Natural killer cell (primary cell): Measurements from ENCODE around the gene LGR6. TPM values are rescaled to one million over a fixed set of nuclear protein-coding genes. Genes with fewer than 3 reads are reported as not detected.

Source experiments
- ATAC-seq, 3 donors: fragments of 150-1000 bp in 2 of 3; fragments of 200-7000 bp in 1 of 3; cut with Tn5 transposase; 1 replicate in 1 of 3; 2 replicates in 2 of 3; pipeline ENCODE4 v1.10.0; 2021; ENCODE audit warnings: mild to moderate bottlenecking in 2 of 3, moderate library complexity in 2 of 3
- DNase-seq, 2 donors: peaks; one replicate each; pipeline versions ENCODE4 v3.0.0 to v3.0.0-alpha.2; 2013 to 2021; ENCODE audit warnings: mixed read lengths in 1 of 2
- H3K27ac ChIP-seq: one replicate; pipeline ENCODE4 v1.5.1; 2013; ENCODE audit warnings: mild to moderate bottlenecking, low read length
- H3K27me3 ChIP-seq: one replicate; pipeline ENCODE4 v1.6.1; 2013; ENCODE audit warnings: low read length; ENCODE audit not compliant: control insufficient read depth, insufficient read depth
- H3K36me3 ChIP-seq: one replicate; pipeline ENCODE4 v1.6.1; 2013; ENCODE audit warnings: low read length; ENCODE audit not compliant: control insufficient read depth, insufficient read depth
- H3K4me1 ChIP-seq: one replicate; pipeline ENCODE4 v1.6.1; 2013; ENCODE audit warnings: low read length; ENCODE audit not compliant: control insufficient read depth, insufficient read depth
- H3K4me3 ChIP-seq: one replicate; pipeline ENCODE4 v1.5.1; 2013; ENCODE audit warnings: low read length
- H3K9me3 ChIP-seq: one replicate; pipeline ENCODE4 v1.6.1; 2013; ENCODE audit warnings: low read length; ENCODE audit not compliant: control insufficient read depth, insufficient read depth
- H3K27ac Mint-ChIP-seq, 2 donors: one replicate each; pipeline ENCODE4 v1.8.0; 2022; ENCODE audit warnings: mild to moderate bottlenecking in 2 of 2, mixed read lengths in 2 of 2, moderate library complexity in 1 of 2
- H3K27me3 Mint-ChIP-seq, 2 donors: one replicate each; pipeline ENCODE4 v1.8.0; 2022; ENCODE audit warnings: low read depth in 2 of 2, mixed read lengths in 2 of 2
- H3K36me3 Mint-ChIP-seq: one replicate; pipeline ENCODE4 v1.8.0; 2022; ENCODE audit warnings: mixed read lengths
- H3K4me1 Mint-ChIP-seq, 2 donors: one replicate each; pipeline ENCODE4 v1.8.0; 2022; ENCODE audit warnings: mixed read lengths in 2 of 2
- H3K4me3 Mint-ChIP-seq: one replicate; pipeline ENCODE4 v1.8.0; 2022; ENCODE audit warnings: mild to moderate bottlenecking, moderate library complexity, mixed read lengths
- H3K9me3 Mint-ChIP-seq, 2 donors: one replicate each; pipeline ENCODE4 v1.8.0; 2022; ENCODE audit warnings: mixed read lengths in 2 of 2
- CTCF ChIP-seq: fragments of 200-600 bp; IDR thresholded peaks from one replicate; pipeline ENCODE4 v1.8.0; 2022; ENCODE audit warnings: antibody characterized with exemption
- WGBS: methylation state at CpG from one replicate; pipeline ENCODE4 v1.1.7; 2013; ENCODE audit warnings: missing lambda C conversion rate; ENCODE audit not compliant: insufficient coverage; 5-methylcytosine and 5-hydroxymethylcytosine counted together
- intact Hi-C: fragments of 100-400 bp; cut with micrococcal nuclease; formaldehyde crosslinking; loops from one replicate; pipeline ENCODE4 v1.14.2; 2022
- total RNA-seq, 4 donors: library from RNA; stranded (reverse); fragments of 120-200 nt in 1 of 4; gene quantifications; one replicate each; pipeline versions ENCODE4 v1.2.3 to v1.2.4, GENCODE V29; 2013 to 2022

The LGR6 gene
- total RNA-seq, 3 donors from 2014 or later (not counting 1 experiment from before 2014, with no cell fraction given): 58.3 to 65.2 (median 60.9) TPM

GRCh38 chr1:202192770-202193613, 607 bp upstream of the LGR6 start:
- intact Hi-C loops: loop anchor here (1.0 to 2.0 kb wide), 2 partner anchors 122 to 526 kb away; no protein-coding TSS in a partner anchor
- peaks cover 42 to 46% of the 10 kb centered on the region in 2 donors for H3K4me1 Mint-ChIP-seq

GRCh38 chr1:202194328-202194648, 689 bp downstream of the LGR6 start:
- Mint-ChIP-seq H3K36me3 (no peaks in the 10 kb centered on the region), H3K27me3 (peaks cover 0 to 15% of the 10 kb centered on the region in 2 donors), H3K4me1 (peaks cover 55 to 59% of the 10 kb centered on the region in 2 donors), H3K9me3 (no peaks in the 10 kb centered on the region), H3K27ac (no peak overlapping the region), H3K4me3 (peak overlapping the region; percentile 89)
- no peaks in the 10 kb centered on the region for H3K36me3 ChIP-seq
- intact Hi-C loops: no loop called here
- WGBS: 73% methylated on average over 10 of the region's 11 CpGs
- no peak for TF ChIP-seq CTCF
- DNase-seq: no peak
- no peaks in the 10 kb centered on the region for H3K9me3 ChIP-seq
- peaks cover 13% of the 10 kb centered on the region for H3K27me3 ChIP-seq
- no peak overlapping the region for H3K27ac ChIP-seq
- H3K4me1 ChIP-seq: peaks cover 59% of the 10 kb centered on the region
- ATAC-seq: no peak
- H3K4me3 ChIP-seq: peak overlapping the region; percentile 1

More at GRCh38 chr1:202192770-202193613, 607 bp upstream of the LGR6 start:
- Mint-ChIP-seq H3K9me3 (no peaks in the 10 kb centered on the region), H3K27ac (peak overlapping the region in 1 of 2 donors; percentile 48), H3K36me3 (no peaks in the 10 kb centered on the region), H3K27me3 (peaks cover 0 to 15% of the 10 kb centered on the region in 2 donors), H3K4me3 (peak overlapping the region; percentile 83)
- no peaks in the 10 kb centered on the region for H3K36me3 ChIP-seq
- H3K27me3 ChIP-seq: peaks cover 13% of the 10 kb centered on the region
- peak overlapping the region; percentile 10 for H3K4me3 ChIP-seq
- peak; percentile 90 for TF ChIP-seq CTCF
- ATAC-seq (peak in 2 of 3 donors; percentile 22 to 27), DNase-seq (peak; percentile 63 to 76)
- no peaks in the 10 kb centered on the region for H3K9me3 ChIP-seq
- WGBS: 33% methylated on average over 18 of the region's 18 CpGs
- peaks cover 46% of the 10 kb centered on the region for H3K4me1 ChIP-seq
- no peak overlapping the region for H3K27ac ChIP-seq

- H3K9me3 ChIP-seq: no peaks in the 10 kb centered on the region
- H3K36me3 ChIP-seq: no peaks in the 10 kb centered on the region
- peaks cover 91% of the 10 kb centered on the region for H3K4me1 ChIP-seq
- Mint-ChIP-seq H3K4me3 (peak overlapping the region; percentile 45), H3K9me3 (no peaks in the 10 kb centered on the region), H3K27ac (no peak overlapping the region), H3K36me3 (no peaks in the 10 kb centered on the region), H3K4me1 (peaks cover 67 to 94% of the 10 kb centered on the region in 2 donors), H3K27me3 (peaks cover 0 to 15% of the 10 kb centered on the region in 2 donors)
- WGBS: 57% methylated on average over 7 of the region's 7 CpGs
- ATAC-seq: peak; percentile 76 to 88 (median 84)
- no peak for TF ChIP-seq CTCF
- H3K27me3 ChIP-seq: peaks cover 12% of the 10 kb centered on the region
- peak overlapping the region; percentile 79 for H3K27ac ChIP-seq
- peak; percentile 64 to 79 for DNase-seq
- no peak overlapping the region for H3K4me3 ChIP-seq
- intact Hi-C loops: loop anchor here (2.0 to 5.0 kb wide), 2 partner anchors 36 to 97 kb away; partner anchors contain the start of gene PTPN7
Measured at GRCh38 chr1:202197653-202198365, 4.2 kb downstream of the LGR6 start.
